HTR-8/SVneo (cell line): ENCODE measurements around the gene ADGRF3.
A peak's percentile ranks its signal among the peaks of the same experiment; 100 is the strongest.
"Not testable (repeated sequence)": the region's sequence is repeated elsewhere in the genome, so short reads cannot be mapped to it uniquely, and the experiment has no call there.

Experiments
- DNase-seq: peaks from one replicate; pipeline ENCODE4 v3.0.0; 2011; ENCODE audit warnings: low spot score, mixed read lengths; ENCODE audit not compliant: insufficient read length
- FAIRE-seq: peaks from 2 replicates; lab custom pipeline; 2011; peaks lifted over from hg19 to GRCh38; lab: Jason Lieb, UNC

Gene ADGRF3, protein sequence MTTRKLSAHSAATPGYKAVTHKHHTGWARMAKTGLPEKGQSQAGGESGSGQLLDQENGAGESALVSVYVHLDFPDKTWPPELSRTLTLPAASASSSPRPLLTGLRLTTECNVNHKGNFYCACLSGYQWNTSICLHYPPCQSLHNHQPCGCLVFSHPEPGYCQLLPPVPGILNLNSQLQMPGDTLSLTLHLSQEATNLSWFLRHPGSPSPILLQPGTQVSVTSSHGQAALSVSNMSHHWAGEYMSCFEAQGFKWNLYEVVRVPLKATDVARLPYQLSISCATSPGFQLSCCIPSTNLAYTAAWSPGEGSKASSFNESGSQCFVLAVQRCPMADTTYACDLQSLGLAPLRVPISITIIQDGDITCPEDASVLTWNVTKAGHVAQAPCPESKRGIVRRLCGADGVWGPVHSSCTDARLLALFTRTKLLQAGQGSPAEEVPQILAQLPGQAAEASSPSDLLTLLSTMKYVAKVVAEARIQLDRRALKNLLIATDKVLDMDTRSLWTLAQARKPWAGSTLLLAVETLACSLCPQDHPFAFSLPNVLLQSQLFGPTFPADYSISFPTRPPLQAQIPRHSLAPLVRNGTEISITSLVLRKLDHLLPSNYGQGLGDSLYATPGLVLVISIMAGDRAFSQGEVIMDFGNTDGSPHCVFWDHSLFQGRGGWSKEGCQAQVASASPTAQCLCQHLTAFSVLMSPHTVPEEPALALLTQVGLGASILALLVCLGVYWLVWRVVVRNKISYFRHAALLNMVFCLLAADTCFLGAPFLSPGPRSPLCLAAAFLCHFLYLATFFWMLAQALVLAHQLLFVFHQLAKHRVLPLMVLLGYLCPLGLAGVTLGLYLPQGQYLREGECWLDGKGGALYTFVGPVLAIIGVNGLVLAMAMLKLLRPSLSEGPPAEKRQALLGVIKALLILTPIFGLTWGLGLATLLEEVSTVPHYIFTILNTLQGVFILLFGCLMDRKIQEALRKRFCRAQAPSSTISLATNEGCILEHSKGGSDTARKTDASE

DNA sequence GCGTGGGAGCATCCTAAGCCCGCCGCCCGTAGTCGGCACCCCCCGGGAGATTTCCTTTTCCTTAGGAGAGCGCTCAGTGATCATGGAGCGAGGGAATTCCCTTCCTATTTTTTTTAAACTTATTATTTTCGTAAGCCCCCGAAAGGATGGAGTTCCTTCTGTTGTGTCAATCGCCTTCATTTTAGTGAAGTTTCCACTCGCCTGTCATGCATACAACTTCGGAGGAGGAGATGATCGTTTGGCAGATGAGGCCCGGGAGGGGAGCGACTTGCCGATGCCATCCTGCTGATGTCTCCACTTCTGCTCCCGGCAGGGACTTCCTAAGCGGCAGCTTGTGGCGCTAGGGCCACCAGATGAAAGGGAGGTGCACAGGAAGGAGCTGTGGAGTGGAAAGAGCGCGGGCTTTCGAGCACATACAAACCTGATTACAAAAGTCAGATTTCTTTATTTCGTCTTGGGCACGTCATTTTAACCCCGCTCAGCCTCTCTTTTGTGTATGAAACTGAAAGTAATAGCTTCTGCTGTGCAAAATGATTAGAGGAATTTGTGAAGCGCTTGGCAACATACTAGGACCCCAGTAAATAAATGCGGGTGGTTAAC is at the start of gene ADGRF3:
ADGRF3 (minus strand) TSS at position 336 of the 600 bp plus-strand sequence. CDS start 555 bp downstream, outside the sequence.
- DNase-seq (no peak), FAIRE-seq (no peak)

DNA sequence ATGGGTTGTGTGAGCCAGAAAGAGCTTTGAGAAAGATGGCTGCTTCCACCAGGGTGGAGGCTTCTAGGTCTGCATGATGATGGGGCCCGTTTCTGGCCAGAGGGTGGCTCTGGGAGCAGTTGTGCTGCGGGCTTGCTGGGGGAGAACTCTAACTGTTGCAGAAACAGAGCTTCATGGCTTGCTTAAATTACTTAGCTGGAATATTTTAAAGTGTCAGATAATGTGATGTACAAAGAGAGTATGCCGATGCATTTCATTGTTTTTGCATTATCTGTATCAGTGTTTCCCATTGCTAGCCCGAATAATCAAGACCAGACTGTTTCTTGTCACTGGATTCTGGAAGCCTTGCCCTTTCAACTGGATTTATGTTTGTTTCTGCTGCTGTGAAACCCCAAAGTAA is 48.8 kb upstream of the ADGRF3 start:
- FAIRE-seq (no peak), DNase-seq (no peak)

DNA sequence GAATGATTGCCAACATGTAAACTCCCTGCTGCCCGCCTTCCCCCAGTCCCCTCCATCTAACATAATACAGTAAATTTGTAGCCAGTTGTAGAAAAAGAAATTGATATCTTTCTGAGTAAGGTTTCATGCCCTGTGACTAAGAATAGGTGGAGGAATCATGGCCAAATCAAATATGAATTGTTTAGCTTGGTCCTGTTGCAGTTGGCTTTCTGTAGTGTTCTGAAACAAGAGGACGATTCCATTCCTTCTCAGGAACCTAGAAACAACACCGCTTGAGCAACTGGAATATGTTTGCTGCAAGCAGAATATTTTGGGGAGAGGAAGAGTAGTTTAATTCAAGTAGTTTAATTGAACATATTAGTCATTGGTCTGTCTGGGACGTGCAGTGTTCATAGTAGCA is 48.1 kb upstream of the ADGRF3 start:
- DNase-seq (no peak), FAIRE-seq (no peak)

DNA sequence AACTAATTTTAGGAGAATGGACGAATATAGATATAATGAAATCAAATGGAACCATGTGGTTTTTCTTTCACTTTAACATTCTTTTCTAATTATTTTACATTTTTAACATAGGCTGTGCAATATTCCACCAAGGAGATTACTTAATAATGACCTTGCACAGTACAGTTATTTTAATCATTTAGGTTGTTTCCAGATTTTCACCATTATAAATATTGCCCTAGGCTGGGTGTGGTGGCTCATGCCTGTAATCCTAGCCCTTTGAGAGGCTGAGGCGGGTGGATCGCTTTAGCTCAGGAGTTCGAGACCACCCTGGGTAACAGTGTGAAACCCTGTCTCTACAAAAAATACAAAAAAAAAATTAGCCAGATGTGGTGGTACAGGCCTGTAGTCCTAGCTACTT is 40.6 kb upstream of the ADGRF3 start:
- DNase-seq: no peak
- FAIRE-seq: no peak

DNA sequence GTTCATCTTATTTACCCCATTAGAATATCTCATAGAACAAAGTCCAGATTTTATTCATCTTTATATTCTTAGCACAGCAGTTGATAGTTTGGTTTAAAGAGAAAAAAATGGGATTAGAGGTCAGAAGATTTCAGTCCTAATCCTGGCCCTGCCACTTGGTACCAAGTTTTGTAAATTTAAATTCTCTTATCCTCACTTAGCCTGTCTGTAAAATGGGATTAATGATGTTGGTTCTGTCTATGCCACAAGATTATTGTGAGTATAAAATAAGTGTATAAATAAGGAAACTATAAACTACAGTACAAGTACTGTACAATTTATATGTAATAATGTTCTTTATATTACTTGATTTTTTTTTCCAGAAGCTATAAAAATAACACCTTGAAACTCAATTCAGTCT is 38.0 kb upstream of the ADGRF3 start:
- no peak for DNase-seq

DNA sequence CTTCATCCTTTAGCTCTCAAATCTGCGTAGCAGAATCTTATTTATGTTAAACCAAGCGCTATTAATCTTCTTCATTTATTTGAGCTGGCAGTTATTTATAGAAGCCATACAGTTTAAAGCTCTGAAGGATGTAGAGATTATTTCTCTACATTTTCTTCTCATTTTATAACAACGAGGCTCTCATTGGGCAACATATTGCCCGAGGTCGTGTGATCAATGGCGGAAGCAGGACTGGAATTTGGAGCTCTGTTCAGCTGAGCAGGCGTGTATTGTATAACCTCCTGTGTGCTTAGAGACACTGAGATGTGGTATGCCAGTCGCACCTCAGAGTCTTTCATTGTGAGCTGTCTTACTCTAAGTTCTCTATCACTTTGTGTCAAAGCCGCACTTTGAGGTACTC is 37.6 kb upstream of the ADGRF3 start:
- DNase-seq (no peak), FAIRE-seq (no peak)

More for the DNA sequence above, 38.0 kb upstream of the ADGRF3 start:
- no peak for FAIRE-seq

DNA sequence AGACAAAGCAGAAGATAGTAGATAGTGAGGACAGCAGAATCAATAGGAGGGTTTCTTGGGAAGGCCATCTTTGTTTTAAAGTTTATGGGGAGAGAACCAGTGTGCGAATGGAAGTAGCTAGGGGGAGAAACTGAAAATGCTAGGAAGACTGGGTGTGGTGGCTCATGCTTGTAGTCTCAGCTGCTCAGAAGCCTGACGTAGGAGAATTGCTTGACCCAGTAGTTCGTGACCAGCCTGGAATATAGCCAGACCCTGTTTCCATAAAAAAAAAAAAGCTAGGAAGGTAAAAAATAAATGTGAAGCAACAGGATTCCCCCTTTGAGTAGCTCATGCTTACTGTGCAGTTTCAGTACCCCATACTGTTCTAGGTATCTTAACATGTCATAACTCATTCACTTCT is 36.0 kb upstream of the ADGRF3 start:
- DNase-seq: no peak
- FAIRE-seq: no peak

DNA sequence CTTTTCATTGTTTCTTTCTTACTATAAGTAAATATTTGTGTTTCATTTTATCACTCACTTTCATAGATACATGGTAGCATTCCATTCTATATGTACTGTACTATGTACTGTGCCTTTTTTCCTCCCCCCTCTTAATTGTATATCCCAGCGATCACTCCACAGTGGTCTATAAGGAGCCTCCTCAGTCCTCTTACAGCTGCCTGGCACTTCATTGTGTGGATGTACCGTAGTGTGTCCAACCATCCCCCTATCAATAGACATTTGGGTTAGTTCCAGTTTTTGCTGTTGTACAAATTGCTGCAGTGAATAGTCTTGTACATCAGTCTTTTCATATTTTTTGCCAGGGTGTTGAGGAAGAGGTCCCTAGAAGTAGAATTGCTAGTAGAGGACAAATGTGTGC is 33.7 kb upstream of the ADGRF3 start:
- FAIRE-seq: no peak

DNA sequence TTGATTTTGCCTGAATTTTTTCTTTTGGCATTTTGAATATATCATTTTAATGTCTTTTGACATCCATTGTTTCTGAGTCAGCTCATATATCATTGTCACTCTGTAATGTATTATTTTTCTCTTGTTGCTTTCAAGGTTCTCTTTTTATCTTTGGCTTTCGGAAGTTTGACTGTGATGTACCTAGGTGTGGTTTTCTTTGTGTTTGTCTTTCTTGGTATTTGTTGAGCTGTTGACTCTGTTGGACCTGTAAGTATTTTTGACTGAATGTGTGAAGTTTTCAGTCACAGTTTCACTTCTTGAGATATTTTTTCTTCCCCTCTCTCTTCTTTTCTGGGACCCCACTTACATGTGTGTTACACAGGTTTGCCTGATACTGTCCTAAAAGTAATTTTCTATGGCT is 30.2 kb upstream of the ADGRF3 start:
- DNase-seq (no peak), FAIRE-seq (no peak)

More for the DNA sequence above, 33.7 kb upstream of the ADGRF3 start:
- no peak for DNase-seq

DNA sequence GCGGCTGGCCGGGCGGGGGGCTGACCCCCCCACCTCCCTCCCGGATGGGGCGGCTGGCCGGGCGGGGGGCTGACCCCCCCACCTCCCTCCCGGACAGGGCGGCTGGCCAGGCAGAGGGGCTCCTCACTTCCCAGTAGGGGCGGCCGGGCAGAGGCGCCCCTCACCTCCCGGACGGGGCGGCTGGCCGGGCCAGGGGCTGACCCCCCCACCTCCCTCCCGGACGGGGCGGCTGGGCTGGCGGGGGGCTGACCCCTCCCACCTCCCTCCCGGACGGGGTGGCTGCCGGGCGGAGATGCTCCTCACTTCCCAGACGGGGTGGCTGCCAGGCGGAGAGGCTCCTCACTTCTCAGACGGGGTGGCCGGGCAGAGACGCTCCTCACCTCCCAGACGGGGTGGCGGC is 24.3 kb upstream of the ADGRF3 start:
- not testable (repeated sequence) for DNase-seq, FAIRE-seq

DNA sequence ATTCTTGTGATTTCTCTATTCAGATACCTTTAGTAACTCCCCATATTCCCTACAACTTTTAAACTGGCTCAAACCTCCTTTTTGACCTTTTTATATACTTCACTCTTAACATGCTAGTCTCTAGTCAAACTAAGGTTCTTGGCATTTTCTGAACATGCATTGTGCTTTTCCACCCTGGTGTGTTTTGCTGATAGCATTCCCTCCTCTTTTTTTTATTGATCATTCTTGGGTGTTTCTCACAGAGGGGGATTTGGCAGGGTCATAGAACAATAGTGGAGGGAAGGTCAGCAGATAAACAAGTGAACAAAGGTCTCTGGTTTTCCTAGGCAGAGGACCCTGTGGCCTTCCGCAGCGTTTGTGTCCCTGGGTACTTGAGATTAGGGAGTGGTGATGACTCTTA is 23.1 kb upstream of the ADGRF3 start:
- not testable (repeated sequence) for FAIRE-seq, DNase-seq

DNA sequence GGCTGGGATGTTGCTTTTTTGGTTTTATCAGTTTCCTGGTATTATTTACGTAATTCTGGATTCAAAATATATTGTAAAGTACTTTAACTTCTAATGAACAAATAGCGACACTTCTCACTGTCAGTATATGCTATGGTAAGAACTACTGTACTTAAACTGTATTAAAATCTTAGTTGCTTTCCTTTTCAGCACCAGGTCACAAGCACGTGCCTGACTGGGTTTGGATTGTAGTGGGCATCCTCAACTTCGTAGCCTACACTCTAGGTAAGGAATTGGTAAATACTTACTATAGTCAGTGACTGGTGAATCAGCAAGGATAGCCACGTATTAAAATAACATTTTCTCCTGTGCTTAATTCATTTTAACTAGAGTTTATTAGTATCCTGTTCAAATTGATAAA is 20.4 kb upstream of the ADGRF3 start:
- FAIRE-seq (no peak), DNase-seq (no peak)

DNA sequence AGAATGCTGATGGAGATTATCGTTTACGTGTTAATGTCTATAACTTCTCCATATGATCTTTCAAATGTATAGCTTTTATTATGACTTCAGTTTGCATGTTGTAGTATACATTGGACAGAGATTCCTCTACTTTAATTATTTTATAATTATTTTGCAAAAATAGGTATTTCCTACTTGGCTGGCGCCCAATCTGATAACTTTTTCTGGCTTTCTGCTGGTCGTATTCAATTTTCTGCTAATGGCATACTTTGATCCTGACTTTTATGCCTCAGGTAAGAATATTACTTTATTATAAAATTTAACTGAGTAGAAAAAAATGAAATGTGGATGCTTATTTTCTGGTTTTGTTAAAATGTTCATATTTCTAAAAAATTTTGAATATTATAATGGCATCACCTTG is 18.1 kb upstream of the ADGRF3 start:
- DNase-seq (no peak), FAIRE-seq (no peak)

DNA sequence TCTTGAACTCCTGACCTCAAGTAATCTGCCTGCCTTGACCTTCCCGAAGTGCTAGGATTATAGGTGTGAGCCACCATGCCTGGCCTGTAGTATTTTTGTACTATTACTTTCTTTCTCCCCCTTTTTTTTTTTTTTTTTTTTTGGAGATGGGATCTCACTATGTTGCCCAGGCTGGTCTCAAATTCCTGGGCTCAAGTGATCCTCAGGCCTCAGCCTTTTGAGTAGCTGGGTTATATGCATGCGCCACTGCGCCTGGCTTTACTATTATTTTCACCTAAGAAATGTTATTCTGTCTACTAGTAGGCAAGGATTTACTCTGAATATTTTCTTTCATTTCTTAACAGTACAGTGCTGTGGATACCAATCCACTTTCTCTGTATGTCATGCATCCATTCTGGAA is 17.4 kb upstream of the ADGRF3 start:
- DNase-seq: no peak
- no peak for FAIRE-seq

DNA sequence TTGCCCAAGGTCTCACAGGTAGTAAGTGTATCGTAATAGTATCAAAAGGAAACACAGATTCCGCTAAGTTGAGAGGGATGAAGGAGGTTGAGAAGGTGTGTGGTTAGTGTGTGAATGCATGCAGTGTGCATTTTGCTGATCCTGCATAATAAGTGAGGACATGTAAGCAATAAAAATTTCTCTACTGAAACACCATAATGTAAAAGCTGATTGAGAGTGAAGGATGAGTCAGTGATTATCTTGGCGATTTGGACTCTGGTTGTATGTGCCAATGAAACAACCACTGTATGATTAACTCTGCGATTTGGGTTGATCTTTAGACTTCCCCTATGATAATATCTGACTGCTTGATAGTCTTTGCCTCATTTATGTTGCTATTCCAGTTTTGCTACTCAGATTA is 16.7 kb upstream of the ADGRF3 start:
- FAIRE-seq: peak; percentile 49

DNA sequence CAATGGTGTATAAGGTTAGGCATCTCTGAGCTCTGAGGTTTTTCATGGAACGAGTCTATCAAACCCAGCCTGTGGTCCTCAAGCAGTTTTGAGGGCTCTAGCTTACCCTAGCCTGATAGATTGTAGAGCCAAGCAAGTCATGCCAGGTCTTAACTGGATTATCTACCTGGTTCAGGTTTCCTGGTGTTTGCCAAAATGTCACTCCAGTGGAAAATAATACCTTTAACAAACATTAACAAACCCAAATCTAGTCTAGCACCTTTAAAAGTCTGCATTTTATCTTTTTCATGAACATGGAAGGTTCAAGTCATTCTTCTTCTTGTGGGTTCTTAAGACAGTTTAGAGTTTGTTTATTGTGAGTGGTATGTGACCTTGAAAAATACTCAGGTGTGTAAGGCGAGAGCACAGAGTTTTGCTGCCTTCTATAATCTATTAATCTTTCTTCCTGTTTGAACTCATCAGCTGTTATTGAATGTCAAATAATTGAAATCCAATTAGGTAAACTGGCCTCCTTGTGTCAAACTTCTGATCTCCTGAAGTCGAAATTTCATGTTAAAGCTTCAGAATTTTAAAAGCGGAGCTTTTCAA is 13.4 kb upstream of the ADGRF3 start:
- FAIRE-seq (no peak), DNase-seq (no peak)

More for the DNA sequence above, 16.7 kb upstream of the ADGRF3 start:
- DNase-seq: no peak

DNA sequence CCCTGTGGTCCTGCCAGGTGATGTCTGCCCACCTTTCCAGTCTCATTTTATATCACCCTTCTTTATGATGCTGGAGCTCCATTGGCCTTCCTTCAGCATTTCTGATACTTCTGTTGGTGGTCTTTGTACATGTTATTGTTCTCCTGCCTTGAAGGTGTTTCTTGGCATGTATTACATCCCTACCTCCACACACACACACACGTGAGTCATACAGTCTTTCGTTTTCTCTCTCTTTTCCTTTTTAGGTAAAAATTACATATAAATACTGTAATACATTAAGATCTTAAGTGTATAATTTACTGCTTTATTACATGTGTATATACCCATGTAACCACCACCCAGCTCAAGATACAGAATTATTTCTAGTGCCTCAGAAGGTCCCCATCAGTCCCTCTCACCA is 10.2 kb upstream of the ADGRF3 start:
- FAIRE-seq (no peak), DNase-seq (no peak)

DNA sequence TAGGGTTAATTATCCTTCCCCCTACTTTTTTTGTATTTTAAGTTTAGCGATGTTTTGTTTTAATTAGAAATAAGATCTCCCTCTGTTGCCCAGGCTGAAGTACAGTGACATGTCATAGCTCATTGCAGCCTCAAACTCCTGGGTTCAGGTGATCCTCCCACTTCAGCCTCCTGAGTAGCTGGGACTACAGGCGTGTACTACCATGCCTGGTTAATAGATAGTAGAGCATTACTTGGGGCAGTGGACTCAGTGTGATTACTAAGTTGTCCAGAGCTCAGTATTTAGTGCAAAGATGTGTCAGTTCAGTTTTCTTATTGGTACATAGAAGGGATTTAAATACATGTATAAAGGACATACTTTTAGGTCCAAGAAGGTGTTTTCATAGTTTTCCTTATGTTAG is 9.5 kb upstream of the ADGRF3 start:
- DNase-seq (no peak), FAIRE-seq (no peak)

DNA sequence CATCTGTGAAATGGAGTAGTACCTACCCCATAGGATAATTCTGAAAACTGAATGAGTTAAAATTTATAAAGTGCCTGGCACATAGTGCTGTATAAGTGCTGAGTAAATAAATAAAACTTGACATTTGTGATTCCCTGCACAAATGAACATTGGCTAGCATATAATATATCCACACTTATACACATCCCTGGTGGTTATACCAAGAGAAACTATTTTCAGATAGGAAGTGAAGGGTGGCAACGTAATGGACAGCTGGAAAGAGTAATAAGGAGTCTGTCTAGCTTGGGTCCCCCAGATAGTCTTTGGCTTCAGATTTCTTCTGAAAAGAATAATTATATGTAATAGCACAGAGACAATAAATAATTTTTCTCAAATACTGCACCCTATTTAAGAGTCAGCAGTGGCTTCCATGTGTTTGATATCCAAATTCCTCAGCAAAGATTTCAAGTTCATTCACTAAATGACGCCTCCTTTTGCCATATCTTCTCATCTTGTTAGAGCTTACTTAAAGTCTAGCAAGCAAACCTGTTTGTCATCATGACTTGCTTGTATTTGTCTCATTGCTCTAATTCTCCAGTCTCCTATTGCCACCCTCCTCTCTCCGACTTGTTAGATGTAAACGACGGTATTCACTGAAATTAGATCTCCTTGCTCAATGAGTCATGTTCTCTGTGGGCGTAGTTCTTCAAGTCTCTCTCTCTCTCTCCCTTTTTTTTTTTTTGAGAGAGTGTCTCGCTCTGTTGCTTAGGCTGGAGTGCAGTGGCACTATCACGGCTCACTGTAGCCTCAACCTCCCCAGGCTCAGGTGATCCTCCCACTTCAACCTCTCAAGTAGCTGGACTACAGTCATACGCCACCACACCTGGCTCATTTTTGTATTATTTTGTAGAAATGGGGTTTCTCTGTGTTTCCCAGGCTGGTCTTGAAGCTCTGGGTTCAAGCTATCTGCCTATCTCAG is 8.7 kb upstream of the ADGRF3 start:
- peak; percentile 89 for DNase-seq
- FAIRE-seq: peak; percentile 63
